Nephron (organoid): ENCODE measurements around the gene NCK2.

Experiments used
- H3K27ac Mint-ChIP-seq, 3 experiments: 2 replicates each; pipeline ENCODE4 v1.8.0; 2020; ENCODE audit warnings: mixed read lengths in 3 of 3, mild to moderate bottlenecking in 2 of 3, moderate library complexity in 1 of 3
- H3K27me3 Mint-ChIP-seq: 2 replicates; pipeline ENCODE4 v1.8.0; 2021; ENCODE audit warnings: low read depth, mild to moderate bottlenecking, moderate library complexity, mixed read lengths
- H3K36me3 Mint-ChIP-seq: 2 replicates; pipeline ENCODE4 v1.8.0; 2020; ENCODE audit warnings: low read depth, mixed read lengths
- H3K4me1 Mint-ChIP-seq: 2 replicates; pipeline ENCODE4 v1.8.0; 2020; ENCODE audit warnings: mixed read lengths
- H3K4me3 Mint-ChIP-seq, 3 experiments: 2 replicates each; pipeline ENCODE4 v1.8.0; 2020; ENCODE audit warnings: mild to moderate bottlenecking in 3 of 3, mixed read lengths in 3 of 3, moderate library complexity in 2 of 3
- H3K9me3 Mint-ChIP-seq: 2 replicates; pipeline ENCODE4 v1.8.0; 2020; ENCODE audit warnings: mixed read lengths
- TF ChIP-seq, protein P1 (sequence below), 3 experiments: fragments of 200-600 bp; sonication (generic); IDR thresholded peaks; one replicate each; pipeline ENCODE4 v1.5.0; 2021; ENCODE audit warnings: antibody characterized with exemption in 3 of 3; ENCODE audit not compliant: unreplicated experiment in 3 of 3

The NCK2 gene

DNA sequence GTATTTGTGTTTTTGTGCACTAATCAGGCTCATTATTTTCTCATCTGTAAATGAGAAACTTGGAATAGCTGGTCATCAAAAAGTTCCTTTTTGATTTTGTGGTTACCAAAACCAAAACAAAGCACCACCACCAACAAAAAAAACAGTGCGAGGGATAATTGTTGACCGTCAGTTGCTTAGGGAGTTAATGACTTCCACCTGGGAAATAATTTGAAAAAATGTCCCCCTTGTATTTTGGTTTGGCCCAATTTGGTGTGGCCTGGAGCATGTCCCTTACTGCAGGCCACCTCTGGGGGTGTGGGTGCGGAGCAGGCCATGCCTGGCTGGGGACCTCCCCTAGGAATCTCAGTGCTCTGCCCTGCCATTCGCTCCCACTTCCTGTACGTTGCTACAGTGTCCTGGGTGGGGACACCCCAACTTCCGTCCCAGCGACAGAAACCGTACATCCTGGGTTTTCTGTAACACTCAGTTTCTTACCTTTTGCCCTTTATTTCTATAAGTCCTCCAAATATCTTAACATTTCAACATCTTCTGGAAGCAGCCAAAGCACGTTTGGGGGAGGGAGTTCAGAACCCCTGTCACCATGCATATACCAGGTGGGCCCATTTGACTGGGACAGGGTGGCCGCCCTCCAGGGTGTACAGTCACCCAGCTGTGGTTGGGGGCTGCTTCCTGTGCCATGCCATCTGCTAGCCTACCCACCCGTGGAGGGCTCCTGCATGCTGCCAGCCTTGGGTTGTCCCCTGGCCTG lies 31.3 kb downstream of the NCK2 start:
- Mint-ChIP-seq H3K9me3 (no peaks in the 10 kb centered on the region), H3K4me1 (peaks cover 85% of the 10 kb centered on the region), H3K4me3 (no peak overlapping the region), H3K27me3 (no peaks in the 10 kb centered on the region), H3K36me3 (peaks cover 6% of the 10 kb centered on the region), H3K27ac (peak overlapping the region in 1 of 3 experiments; percentile 46)
- TF ChIP-seq, protein P1, sequence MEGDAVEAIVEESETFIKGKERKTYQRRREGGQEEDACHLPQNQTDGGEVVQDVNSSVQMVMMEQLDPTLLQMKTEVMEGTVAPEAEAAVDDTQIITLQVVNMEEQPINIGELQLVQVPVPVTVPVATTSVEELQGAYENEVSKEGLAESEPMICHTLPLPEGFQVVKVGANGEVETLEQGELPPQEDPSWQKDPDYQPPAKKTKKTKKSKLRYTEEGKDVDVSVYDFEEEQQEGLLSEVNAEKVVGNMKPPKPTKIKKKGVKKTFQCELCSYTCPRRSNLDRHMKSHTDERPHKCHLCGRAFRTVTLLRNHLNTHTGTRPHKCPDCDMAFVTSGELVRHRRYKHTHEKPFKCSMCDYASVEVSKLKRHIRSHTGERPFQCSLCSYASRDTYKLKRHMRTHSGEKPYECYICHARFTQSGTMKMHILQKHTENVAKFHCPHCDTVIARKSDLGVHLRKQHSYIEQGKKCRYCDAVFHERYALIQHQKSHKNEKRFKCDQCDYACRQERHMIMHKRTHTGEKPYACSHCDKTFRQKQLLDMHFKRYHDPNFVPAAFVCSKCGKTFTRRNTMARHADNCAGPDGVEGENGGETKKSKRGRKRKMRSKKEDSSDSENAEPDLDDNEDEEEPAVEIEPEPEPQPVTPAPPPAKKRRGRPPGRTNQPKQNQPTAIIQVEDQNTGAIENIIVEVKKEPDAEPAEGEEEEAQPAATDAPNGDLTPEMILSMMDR (IDR thresholded peaks at IDR 0.05; ENCODE audit: unreplicated experiment in 3 of 3): no peak

DNA sequence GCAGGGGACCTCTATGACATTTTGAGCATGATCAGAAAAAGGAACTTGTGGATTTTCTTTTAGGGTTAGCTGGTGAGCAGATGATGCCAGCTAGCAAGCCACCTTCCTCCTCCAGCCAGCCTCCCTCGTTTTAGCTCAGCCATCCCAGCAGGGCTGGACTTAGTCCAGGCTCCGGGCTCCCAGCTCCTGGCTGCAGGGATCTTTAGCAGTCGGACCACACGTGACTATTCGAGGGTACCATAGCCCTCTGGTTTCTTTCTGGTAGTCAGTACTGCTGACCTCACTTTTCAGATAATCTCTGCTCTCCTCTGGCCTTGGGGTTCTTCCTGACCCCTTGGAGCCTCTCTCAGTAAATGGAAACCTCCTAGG lies 31.8 kb downstream of the NCK2 start:
- Mint-ChIP-seq H3K27me3 (no peaks in the 10 kb centered on the region), H3K9me3 (no peaks in the 10 kb centered on the region), H3K4me1 (peaks cover 89% of the 10 kb centered on the region), H3K4me3 (no peak overlapping the region), H3K27ac (peak overlapping the region in 1 of 3 experiments; percentile 83), H3K36me3 (peaks cover 6% of the 10 kb centered on the region)
- TF ChIP-seq, protein P1 (IDR thresholded peaks at IDR 0.05; ENCODE audit: unreplicated experiment in 3 of 3): no peak

DNA sequence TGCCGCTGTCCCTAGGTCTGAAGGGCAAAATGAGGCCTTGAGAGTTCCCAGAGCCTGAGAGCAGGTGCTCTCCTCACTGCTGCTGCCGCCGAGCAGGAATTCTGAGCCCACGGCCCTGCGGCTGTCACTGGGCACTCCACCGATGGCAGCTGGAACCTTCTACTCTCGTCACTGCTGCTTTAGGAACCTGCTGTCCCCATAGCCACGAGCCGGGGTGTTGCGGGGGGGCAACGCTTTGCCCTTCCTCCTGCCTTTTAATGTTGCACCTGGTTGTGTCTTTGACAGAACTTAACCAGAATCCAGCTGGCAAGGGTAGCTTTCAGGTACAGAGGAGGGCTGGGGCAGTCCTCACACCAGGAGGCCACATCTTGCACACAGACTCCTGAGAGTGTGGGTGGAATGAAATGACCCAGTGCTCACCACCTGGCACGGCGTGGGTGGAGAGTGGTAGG lies 32.3 kb downstream of the NCK2 start:
- Mint-ChIP-seq H3K4me1 (peaks cover 89% of the 10 kb centered on the region), H3K4me3 (no peak overlapping the region), H3K9me3 (no peaks in the 10 kb centered on the region), H3K27me3 (no peaks in the 10 kb centered on the region), H3K27ac (peak overlapping the region in 1 of 3 experiments; percentile 83), H3K36me3 (peaks cover 6% of the 10 kb centered on the region)
- TF ChIP-seq, protein P1 (IDR thresholded peaks at IDR 0.05; ENCODE audit: unreplicated experiment in 3 of 3): no peak

DNA sequence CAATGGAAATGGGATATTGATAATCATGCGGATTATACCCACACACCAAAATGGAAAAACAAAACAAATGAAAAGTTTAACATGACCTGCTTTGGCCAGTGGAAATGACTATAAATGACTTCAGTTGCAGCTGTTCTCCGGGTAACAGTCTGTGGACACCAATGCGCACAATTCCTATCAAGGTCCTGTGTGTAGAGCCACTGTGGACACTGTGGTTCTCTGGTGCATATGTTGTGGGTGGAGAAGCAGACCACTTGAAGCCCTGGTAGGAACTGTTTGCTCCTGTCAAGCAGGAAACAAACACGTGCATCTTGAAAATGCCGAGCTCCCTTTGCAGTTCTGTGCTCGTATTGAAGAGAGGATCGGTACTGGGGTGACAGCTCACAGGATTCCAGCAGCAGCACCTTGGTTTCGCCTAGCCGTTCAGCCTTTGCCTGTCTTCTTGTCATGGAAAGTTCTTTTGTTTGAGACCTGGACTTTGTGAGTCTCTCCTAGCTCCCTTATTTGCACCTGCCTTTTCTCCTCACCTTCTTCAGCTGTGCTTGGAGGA lies 32.9 kb downstream of the NCK2 start:
- H3K4me1 Mint-ChIP-seq: peaks cover 89% of the 10 kb centered on the region
- no peaks in the 10 kb centered on the region for H3K27me3 Mint-ChIP-seq
- H3K36me3 Mint-ChIP-seq: peaks cover 6% of the 10 kb centered on the region
- no peaks in the 10 kb centered on the region for H3K9me3 Mint-ChIP-seq
- H3K27ac Mint-ChIP-seq: no peak overlapping the region
- no peak overlapping the region for H3K4me3 Mint-ChIP-seq
- TF ChIP-seq, protein P1 (IDR thresholded peaks at IDR 0.05; ENCODE audit: unreplicated experiment in 3 of 3): no peak

DNA sequence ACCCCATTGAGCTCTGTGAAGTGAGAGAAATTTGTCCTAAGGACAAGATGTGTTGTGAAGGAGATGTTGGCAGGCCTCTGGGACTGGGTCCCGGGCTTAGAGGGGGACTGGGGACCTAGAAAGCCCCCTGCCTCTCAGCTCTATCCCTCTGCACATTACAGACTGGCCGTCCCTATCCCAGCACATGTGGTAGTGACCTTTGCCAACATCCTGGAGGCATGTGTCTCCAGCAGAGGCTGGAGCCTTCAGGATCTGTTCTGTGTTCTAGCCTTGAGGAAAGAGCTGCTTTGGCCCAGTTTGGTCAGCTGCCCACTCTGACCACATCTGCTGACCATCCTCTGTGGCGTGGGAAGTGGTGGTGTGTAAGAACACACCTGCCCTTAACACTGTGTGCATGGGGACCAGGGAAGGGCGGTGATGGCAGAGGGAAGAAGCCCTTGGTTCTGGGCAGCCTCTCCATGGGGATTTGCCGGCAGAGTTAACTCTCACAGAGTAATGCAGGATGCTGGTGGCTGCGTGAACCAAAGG lies 33.4 kb downstream of the NCK2 start:
- Mint-ChIP-seq H3K27me3 (no peaks in the 10 kb centered on the region), H3K4me3 (no peak overlapping the region), H3K36me3 (peaks cover 5% of the 10 kb centered on the region), H3K4me1 (peaks cover 86% of the 10 kb centered on the region), H3K9me3 (no peaks in the 10 kb centered on the region), H3K27ac (no peak overlapping the region)
- TF ChIP-seq, protein P1 (IDR thresholded peaks at IDR 0.05; ENCODE audit: unreplicated experiment in 3 of 3): no peak
